DMS 273 (cell line): ENCODE results near the gene FSIP1.

Experiments
- DNase-seq: peaks from one replicate; lab custom pipeline; 2025; ENCODE audit not compliant: unreplicated experiment; lab: John Stamatoyannopoulos, UW

FSIP1 gene

GRCh38 chr15:39721893-39722292 is 60.7 kb downstream of the FSIP1 start:
- DNase-seq, result no peak

GRCh38 chr15:39720621-39721611 is 61.7 kb downstream of the FSIP1 start:
- DNase-seq, result peak; percentile 28

GRCh38 chr15:39720081-39720480 is 62.6 kb downstream of the FSIP1 start:
- DNase-seq, result no peak

- DNase-seq, result no peak
Observed at GRCh38 chr15:39719109-39719508, 63.5 kb downstream of the FSIP1 start.

- peak; percentile 5 for DNase-seq
Observed at GRCh38 chr15:39717134-39717533, 65.5 kb downstream of the FSIP1 start.

GRCh38 chr15:39714251-39714650 is 68.4 kb downstream of the FSIP1 start:
- no peak for DNase-seq

- no peak for DNase-seq
Observed at GRCh38 chr15:39713846-39714245, 68.8 kb downstream of the FSIP1 start.

GRCh38 chr15:39710681-39711080 is 72.0 kb downstream of the FSIP1 start:
- DNase-seq, result no peak

- DNase-seq, result no peak
Observed at GRCh38 chr15:39709941-39710340, 72.7 kb downstream of the FSIP1 start.

- DNase-seq, result no peak
Observed at GRCh38 chr15:39706206-39706605, 76.4 kb downstream of the FSIP1 start.

GRCh38 chr15:39704689-39705088 is 78.0 kb downstream of the FSIP1 start:
- no peak for DNase-seq

GRCh38 chr15:39704235-39704634 is 78.4 kb downstream of the FSIP1 start:
- DNase-seq, result no peak

GRCh38 chr15:39701988-39702387 is 80.7 kb downstream of the FSIP1 start:
- DNase-seq, result no peak

- no peak for DNase-seq
Observed at GRCh38 chr15:39700375-39700700, 82.3 kb downstream of the FSIP1 start.

GRCh38 chr15:39699516-39700374 is 82.9 kb downstream of the FSIP1 start:
- no peak for DNase-seq

- DNase-seq, result no peak
Observed at GRCh38 chr15:39698444-39699390, 83.9 kb downstream of the FSIP1 start.

- no peak for DNase-seq
Observed at GRCh38 chr15:39697509-39697908, 85.1 kb downstream of the FSIP1 start.

- DNase-seq, result no peak
Observed at GRCh38 chr15:39695793-39696192, 86.8 kb downstream of the FSIP1 start.

- DNase-seq, result peak; percentile 93
Observed at GRCh38 chr15:39692356-39693327, 90.0 kb downstream of the FSIP1 start.
